Endothelial cell of umbilical vein (primary cell): ENCODE measurements around the gene ZNF565.

Experiments
- CTCF ChIP-seq, 2 donors: IDR thresholded peaks; 1 replicate in 1 of 2; 2 replicates in 1 of 2; pipeline ENCODE4 v1.5.1; 2011; ENCODE audit warnings: low read length in 2 of 2, mild to moderate bottlenecking in 2 of 2, moderate library complexity in 2 of 2, control low read depth in 1 of 2, inconsistent platforms in 1 of 2, low read depth in 1 of 2; ENCODE audit not compliant: insufficient read depth in 1 of 2; ENCODE audit errors: extremely low read depth in 1 of 2
- EZH2 ChIP-seq: IDR thresholded peaks from 2 replicates; pipeline ENCODE4 v1.6.1; 2012; ENCODE audit warnings: borderline replicate concordance, low read depth, mild to moderate bottlenecking, moderate library complexity, low read length, inconsistent platforms; ENCODE audit not compliant: severe bottlenecking
- FOS ChIP-seq: IDR thresholded peaks from 2 replicates; pipeline ENCODE4 v1.6.1; 2011; ENCODE audit warnings: mild to moderate bottlenecking, low read length, moderate library complexity, borderline replicate concordance; ENCODE audit not compliant: insufficient read depth
- GATA2 ChIP-seq: IDR thresholded peaks from 2 replicates; pipeline ENCODE4 v1.7.0; 2011; ENCODE audit warnings: low read depth, mild to moderate bottlenecking, moderate library complexity, mixed read lengths, low read length; ENCODE audit not compliant: insufficient read length, insufficient read depth
- JUN ChIP-seq: IDR thresholded peaks from 2 replicates; pipeline ENCODE4 v1.6.1; 2011; ENCODE audit warnings: borderline replicate concordance, low read depth; ENCODE audit not compliant: insufficient read length, insufficient read depth
- MAX ChIP-seq: IDR thresholded peaks from 2 replicates; pipeline ENCODE4 v1.6.1; 2011; ENCODE audit not compliant: insufficient read depth, insufficient read length
- MYC ChIP-seq: IDR thresholded peaks from one replicate; pipeline ENCODE4 v1.6.1; 2011; ENCODE audit warnings: mild to moderate bottlenecking, low read depth, low read length
- POLR2A ChIP-seq: IDR thresholded peaks from 2 replicates; pipeline ENCODE4 v1.6.1; 2012; ENCODE audit warnings: low read depth, mild to moderate bottlenecking, control low read depth, low read length
- POLR2AphosphoS5 ChIP-seq: IDR thresholded peaks from 2 replicates; pipeline ENCODE4 v1.6.1; 2012; ENCODE audit warnings: low read depth, mild to moderate bottlenecking, control low read depth, low read length, moderate library complexity; ENCODE audit not compliant: insufficient read depth

GRCh38 chr19:36255316-36255715, 40.9 kb upstream of the ZNF565 start:
- TF ChIP-seq EZH2 (no peak), POLR2A (no peak), JUN (no peak), CTCF (IDR thresholded peaks at IDR 0.05; ENCODE audit: extremely low read depth in 1 of 2, insufficient read depth in 1 of 2, low read depth in 1 of 2, low read length in 2 of 2) (no peak), GATA2 (no peak), MAX (no peak), POLR2AphosphoS5 (no peak), FOS (no peak), MYC (no peak)
